OCI-LY1 (cell line): ENCODE results near the gene C18orf63.

Source experiments
- H2AFZ ChIP-seq: fragments of 200-600 bp; sonication (generic), shearing (Covaris generic); 2 replicates; pipeline ENCODE4 v1.6.0; 2014; ENCODE audit warnings: antibody characterized with exemption, mild to moderate bottlenecking, low read length
- H3F3A ChIP-seq: fragments of 200-600 bp; sonication (generic), shearing (Covaris generic); 2 replicates; pipeline ENCODE4 v1.6.0; 2014; ENCODE audit warnings: mild to moderate bottlenecking, antibody characterized with exemption, low read length, moderate library complexity; ENCODE audit not compliant: insufficient read depth
- H3K27ac ChIP-seq: fragments of 200-600 bp; sonication (generic); 2 replicates; pipeline ENCODE4 v1.5.1; 2014; ENCODE audit warnings: low read length, mixed run types, mild to moderate bottlenecking, low read depth; ENCODE audit not compliant: poor library complexity, severe bottlenecking
- H3K27me3 ChIP-seq: fragments of 200-600 bp; sonication (generic); 2 replicates; pipeline ENCODE4 v1.6.0; 2014; ENCODE audit warnings: antibody characterized with exemption, mild to moderate bottlenecking, low read length, moderate library complexity; ENCODE audit not compliant: insufficient read depth
- H3K36me3 ChIP-seq: fragments of 200-600 bp; sonication (generic); 2 replicates; pipeline ENCODE4 v1.6.1; 2014; ENCODE audit warnings: mild to moderate bottlenecking, antibody characterized with exemption, low read length, moderate library complexity, mixed read lengths; ENCODE audit not compliant: insufficient read depth
- H3K4me1 ChIP-seq: fragments of 200-600 bp; sonication (generic); 2 replicates; pipeline ENCODE4 v1.5.1; 2014; ENCODE audit warnings: mild to moderate bottlenecking, low read length, moderate library complexity; ENCODE audit not compliant: insufficient read depth, severe bottlenecking
- H3K4me2 ChIP-seq: fragments of 200-600 bp; sonication (generic), shearing (Covaris generic); 2 replicates; pipeline ENCODE4 v1.6.1; 2014; ENCODE audit warnings: low read length
- H3K4me3 ChIP-seq: fragments of 200-600 bp; sonication (generic); 2 replicates; pipeline ENCODE4 v1.5.1; 2014; ENCODE audit warnings: low read length, low read depth, mild to moderate bottlenecking, mixed read lengths; ENCODE audit not compliant: poor library complexity, severe bottlenecking
- H3K79me2 ChIP-seq: fragments of 200-600 bp; shearing (Covaris generic); 2 replicates; pipeline ENCODE4 v1.6.1; 2016; ENCODE audit warnings: mixed run types, low read length, mixed read lengths; ENCODE audit not compliant: insufficient read depth
- H3K9ac ChIP-seq: fragments of 200-600 bp; sonication (generic), shearing (Covaris generic); 2 replicates; pipeline ENCODE4 v1.6.1; 2014; ENCODE audit warnings: mild to moderate bottlenecking, low read length, mixed read lengths
- H3K9me2 ChIP-seq: fragments of 200-600 bp; sonication (generic), shearing (Covaris generic); 2 replicates; pipeline ENCODE4 v1.6.1; 2014; ENCODE audit warnings: low read depth, mild to moderate bottlenecking, low read length, mixed read lengths
- H3K9me3 ChIP-seq: fragments of 200-600 bp; shearing (Covaris generic); 2 replicates; pipeline ENCODE4 v1.6.1; 2014; ENCODE audit warnings: low read length, mixed read lengths
- H4K20me1 ChIP-seq: fragments of 200-600 bp; sonication (generic), shearing (Covaris generic); 2 replicates; pipeline ENCODE4 v1.6.0; 2016; ENCODE audit warnings: mild to moderate bottlenecking, low read length; ENCODE audit not compliant: insufficient read depth
- CTCF ChIP-seq: fragments of 200-600 bp; sonication (generic), shearing (Covaris generic); IDR thresholded peaks from 2 replicates; pipeline ENCODE4 v1.5.1; 2017; ENCODE audit warnings: mild to moderate bottlenecking, antibody characterized with exemption, low read length, moderate library complexity, mixed read lengths
- EZH2 ChIP-seq: fragments of 200-600 bp; sonication (generic), shearing (Covaris generic); IDR thresholded peaks from 2 replicates; pipeline ENCODE4 v1.8.0; 2017; ENCODE audit warnings: borderline replicate concordance, mixed run types, mild to moderate bottlenecking, antibody characterized with exemption, low read length, moderate library complexity, mixed read lengths

C18orf63 gene

GRCh38 chr18:74288730-74289129, 26.9 kb upstream of the C18orf63 start:
- Histone ChIP-seq H3K4me2 (peak overlapping the region; percentile 68), H3F3A (0 out of 2 replicates have a peak, but pooled peaks cover 9% of the 10 kb centered on the region), H3K9ac (peak overlapping the region; percentile 57), H3K9me3 (peaks cover 2% of the 10 kb centered on the region; the same call in 1 of the 2 replicates), H3K9me2 (no peaks in the 10 kb centered on the region), H3K27me3 (no peaks in the 10 kb centered on the region), H2AFZ (no peak overlapping the region), H3K36me3 (peaks cover 10% of the 10 kb centered on the region), H4K20me1 (no peaks in the 10 kb centered on the region), H3K4me1 (peaks cover 77% of the 10 kb centered on the region), H3K4me3 (peak overlapping the region; percentile 34), H3K27ac (peak overlapping the region; percentile 95), H3K79me2 (peaks cover 27% of the 10 kb centered on the region)
- TF ChIP-seq EZH2: no peak
- TF ChIP-seq CTCF: no peak

- H3K4me1 ChIP-seq: peaks cover 73% of the 10 kb centered on the region
- H4K20me1 ChIP-seq: no peaks in the 10 kb centered on the region
- H3K4me2 ChIP-seq: peak overlapping the region; percentile 68
- H3K27me3 ChIP-seq: no peaks in the 10 kb centered on the region
- H3F3A ChIP-seq: 0 out of 2 replicates have a peak, but pooled peaks cover 9% of the 10 kb centered on the region
- no peak for TF ChIP-seq CTCF
- no peak for TF ChIP-seq EZH2
- peaks cover 2% of the 10 kb centered on the region; the same call in 1 of the 2 replicates for H3K9me3 ChIP-seq
- peaks cover 27% of the 10 kb centered on the region for H3K79me2 ChIP-seq
- no peaks in the 10 kb centered on the region for H3K9me2 ChIP-seq
- H3K4me3 ChIP-seq: peak overlapping the region; percentile 34
- peak overlapping the region; percentile 95 for H3K27ac ChIP-seq
- H2AFZ ChIP-seq: no peak overlapping the region
- H3K36me3 ChIP-seq: peaks cover 10% of the 10 kb centered on the region
- H3K9ac ChIP-seq: peak overlapping the region; percentile 57
Measured at GRCh38 chr18:74289137-74289536, 26.5 kb upstream of the C18orf63 start.

- TF ChIP-seq CTCF (no peak), EZH2 (no peak)
- H3K4me3 ChIP-seq: no peak overlapping the region
- H2AFZ ChIP-seq: no peak overlapping the region
- H3K36me3 ChIP-seq: peaks cover 10% of the 10 kb centered on the region
- H3K79me2 ChIP-seq: peaks cover 24% of the 10 kb centered on the region
- no peaks in the 10 kb centered on the region for H3K27me3 ChIP-seq
- H3K4me1 ChIP-seq: peaks cover 64% of the 10 kb centered on the region
- H3K27ac ChIP-seq: no peak overlapping the region
- H3K9me3 ChIP-seq: peaks cover 2% of the 10 kb centered on the region; the same call in 1 of the 2 replicates
- H3K9me2 ChIP-seq: no peaks in the 10 kb centered on the region
- 0 out of 2 replicates have a peak, but pooled peaks cover 9% of the 10 kb centered on the region for H3F3A ChIP-seq
- H4K20me1 ChIP-seq: no peaks in the 10 kb centered on the region
- no peak overlapping the region for H3K9ac ChIP-seq
- no peak overlapping the region for H3K4me2 ChIP-seq
Measured at GRCh38 chr18:74290021-74290420, 25.6 kb upstream of the C18orf63 start.
